HepG2 (cell line): Measurements from ENCODE around the gene GOLGA8S.

Source experiments
- CEBPB ChIP-seq: IDR thresholded peaks from 2 replicates; pipeline ENCODE4 v1.6.1; 2011; ENCODE audit warnings: low read depth, low read length, improper control_type of control experiment, borderline replicate concordance
- GABPA ChIP-seq, 2 experiments: IDR thresholded peaks; 2 replicates each; pipeline ENCODE4 v1.6.1; 2011 to 2016; ENCODE audit warnings: low read depth in 2 of 2, low read length in 1 of 2, missing biosample characterization in 1 of 2, missing genetic modification characterization in 1 of 2
- NFKBIZ ChIP-seq: IDR thresholded peaks from 2 replicates; pipeline ENCODE4 v1.6.1; 2018; ENCODE audit warnings: missing genetic modification reagents, missing compliant biosample characterization
- SP1 ChIP-seq, 2 experiments: fragments of 450-650 bp in 1 of 2; sonication (generic) in 1 of 2; formaldehyde crosslinking in 1 of 2; IDR thresholded peaks; 2 replicates each; pipeline versions ENCODE4 v1.4.0 to v1.6.1; 2016 to 2020; ENCODE audit warnings: missing genetic modification reagents in 1 of 2
- ZBTB21 ChIP-seq: sonication (generic); formaldehyde crosslinking; IDR thresholded peaks from 2 replicates; pipeline ENCODE4 v1.4.0; 2020; ENCODE audit warnings: missing genetic modification reagents
- ZNF264 ChIP-seq: sonication (generic); formaldehyde crosslinking; IDR thresholded peaks from 2 replicates; pipeline ENCODE4 v1.4.0; 2020; ENCODE audit warnings: missing genetic modification reagents
- ZNF274 ChIP-seq: sonication (generic); formaldehyde crosslinking; IDR thresholded peaks from 2 replicates; pipeline ENCODE4 v1.5.1; 2020; ENCODE audit warnings: mild to moderate bottlenecking, missing genetic modification reagents
- ZNF614 ChIP-seq: IDR thresholded peaks from 2 replicates; pipeline ENCODE4 v1.6.1; 2018; ENCODE audit warnings: missing biosample characterization, missing genetic modification reagents, inconsistent platforms, borderline replicate concordance
- TF ChIP-seq, protein P1 (sequence below): sonication (generic); formaldehyde crosslinking; IDR thresholded peaks from 2 replicates; pipeline ENCODE4 v1.8.0; 2022; ENCODE audit warnings: mild to moderate bottlenecking, missing genetic modification reagents; ENCODE audit not compliant: insufficient replicate concordance
- TF ChIP-seq, protein P2 (sequence below): sonication (generic); formaldehyde crosslinking; IDR thresholded peaks from 2 replicates; pipeline ENCODE4 v1.5.0; 2020; ENCODE audit warnings: mild to moderate bottlenecking, missing genetic modification reagents, moderate library complexity
- TF ChIP-seq, protein P3 (sequence below): sonication (generic); formaldehyde crosslinking; IDR thresholded peaks from 2 replicates; pipeline ENCODE4 v1.4.0; 2020; ENCODE audit warnings: missing genetic modification reagents
- TF ChIP-seq, protein P4 (sequence below): sonication (generic); formaldehyde crosslinking; IDR thresholded peaks from 2 replicates; pipeline ENCODE4 v1.8.0; 2022; ENCODE audit warnings: missing genetic modification reagents, mild to moderate bottlenecking, inconsistent platforms, borderline replicate concordance

DNA sequence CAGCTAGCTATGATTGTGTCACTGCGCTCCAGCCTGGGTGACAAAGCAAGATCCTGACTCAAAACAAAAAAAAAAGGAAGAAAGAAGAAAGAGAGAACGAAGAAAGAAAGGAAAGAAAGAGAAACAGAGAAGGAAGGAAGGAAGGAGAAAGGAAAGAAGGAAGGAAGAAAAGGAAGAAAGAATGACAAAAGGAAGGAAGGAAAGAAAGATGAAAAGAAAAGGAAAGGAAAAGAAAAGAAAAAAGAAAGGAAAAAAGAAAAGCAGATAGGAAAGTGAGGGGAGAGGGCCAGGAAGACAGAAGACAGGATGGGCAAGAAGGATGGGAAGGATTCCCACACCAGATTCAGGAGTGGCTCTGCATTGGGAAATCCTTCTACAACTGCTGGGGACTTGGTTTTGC lies 47.6 kb downstream of the GOLGA8S start:
- TF ChIP-seq, protein P1, sequence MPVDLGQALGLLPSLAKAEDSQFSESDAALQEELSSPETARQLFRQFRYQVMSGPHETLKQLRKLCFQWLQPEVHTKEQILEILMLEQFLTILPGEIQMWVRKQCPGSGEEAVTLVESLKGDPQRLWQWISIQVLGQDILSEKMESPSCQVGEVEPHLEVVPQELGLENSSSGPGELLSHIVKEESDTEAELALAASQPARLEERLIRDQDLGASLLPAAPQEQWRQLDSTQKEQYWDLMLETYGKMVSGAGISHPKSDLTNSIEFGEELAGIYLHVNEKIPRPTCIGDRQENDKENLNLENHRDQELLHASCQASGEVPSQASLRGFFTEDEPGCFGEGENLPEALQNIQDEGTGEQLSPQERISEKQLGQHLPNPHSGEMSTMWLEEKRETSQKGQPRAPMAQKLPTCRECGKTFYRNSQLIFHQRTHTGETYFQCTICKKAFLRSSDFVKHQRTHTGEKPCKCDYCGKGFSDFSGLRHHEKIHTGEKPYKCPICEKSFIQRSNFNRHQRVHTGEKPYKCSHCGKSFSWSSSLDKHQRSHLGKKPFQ (CRISPR knock-in tag) = no peak
- TF ChIP-seq ZNF274 (no peak), ZNF264 (CRISPR knock-in tag) (no peak), ZNF614 (no peak), SP1 (IDR thresholded peaks at IDR 0.05) (no peak), SP1 (CRISPR knock-in tag; IDR thresholded peaks at IDR 0.05) (no peak), ZBTB21 (CRISPR knock-in tag) (no peak), NFKBIZ (CRISPR knock-in tag) (no peak), GABPA (IDR thresholded peaks at IDR 0.05; ENCODE audit: low read depth, low read length) (no peak), GABPA (CRISPR knock-in tag; IDR thresholded peaks at IDR 0.05; ENCODE audit: low read depth) (no peak), CEBPB (no peak)
- TF ChIP-seq, protein P2, sequence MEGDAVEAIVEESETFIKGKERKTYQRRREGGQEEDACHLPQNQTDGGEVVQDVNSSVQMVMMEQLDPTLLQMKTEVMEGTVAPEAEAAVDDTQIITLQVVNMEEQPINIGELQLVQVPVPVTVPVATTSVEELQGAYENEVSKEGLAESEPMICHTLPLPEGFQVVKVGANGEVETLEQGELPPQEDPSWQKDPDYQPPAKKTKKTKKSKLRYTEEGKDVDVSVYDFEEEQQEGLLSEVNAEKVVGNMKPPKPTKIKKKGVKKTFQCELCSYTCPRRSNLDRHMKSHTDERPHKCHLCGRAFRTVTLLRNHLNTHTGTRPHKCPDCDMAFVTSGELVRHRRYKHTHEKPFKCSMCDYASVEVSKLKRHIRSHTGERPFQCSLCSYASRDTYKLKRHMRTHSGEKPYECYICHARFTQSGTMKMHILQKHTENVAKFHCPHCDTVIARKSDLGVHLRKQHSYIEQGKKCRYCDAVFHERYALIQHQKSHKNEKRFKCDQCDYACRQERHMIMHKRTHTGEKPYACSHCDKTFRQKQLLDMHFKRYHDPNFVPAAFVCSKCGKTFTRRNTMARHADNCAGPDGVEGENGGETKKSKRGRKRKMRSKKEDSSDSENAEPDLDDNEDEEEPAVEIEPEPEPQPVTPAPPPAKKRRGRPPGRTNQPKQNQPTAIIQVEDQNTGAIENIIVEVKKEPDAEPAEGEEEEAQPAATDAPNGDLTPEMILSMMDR (CRISPR knock-in tag) = no peak
- TF ChIP-seq, protein P3, sequence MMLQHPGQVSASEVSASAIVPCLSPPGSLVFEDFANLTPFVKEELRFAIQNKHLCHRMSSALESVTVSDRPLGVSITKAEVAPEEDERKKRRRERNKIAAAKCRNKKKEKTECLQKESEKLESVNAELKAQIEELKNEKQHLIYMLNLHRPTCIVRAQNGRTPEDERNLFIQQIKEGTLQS = no peak
- TF ChIP-seq, protein P4, sequence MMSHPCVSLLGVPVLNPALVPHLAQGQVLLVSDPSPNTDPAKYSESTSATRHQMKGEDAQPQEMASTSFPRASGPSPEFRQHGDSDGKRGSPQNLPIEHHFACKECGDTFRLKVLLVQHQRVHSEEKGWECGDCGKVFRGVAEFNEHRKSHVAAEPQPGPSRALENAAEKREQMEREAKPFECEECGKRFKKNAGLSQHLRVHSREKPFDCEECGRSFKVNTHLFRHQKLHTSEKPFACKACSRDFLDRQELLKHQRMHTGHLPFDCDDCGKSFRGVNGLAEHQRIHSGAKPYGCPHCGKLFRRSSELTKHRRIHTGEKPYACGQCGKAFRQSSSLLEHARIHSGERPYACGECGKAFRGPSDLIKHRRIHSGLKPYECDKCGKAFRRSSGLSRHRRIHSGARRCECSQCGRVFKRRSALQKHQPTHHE (CRISPR knock-in tag) = no peak
